H9 (cell line): ENCODE data around the gene ROBO4. TPM values are rescaled to one million over a fixed set of nuclear protein-coding genes. Genes with fewer than 3 reads are reported as not detected.

Experiments used
- DNase-seq: peaks from one replicate; pipeline ENCODE4 v3.0.0-alpha.2; 2017
- H2AFZ ChIP-seq: one replicate; pipeline ENCODE4 v1.6.1; 2013; ENCODE audit warnings: mild to moderate bottlenecking, low read length, control low read depth, moderate library complexity
- H2AK5ac ChIP-seq: 2 replicates; pipeline ENCODE4 v1.6.1; 2013; ENCODE audit warnings: low read length, control low read depth, mixed read lengths; ENCODE audit not compliant: insufficient read length
- H2BK120ac ChIP-seq: one replicate; pipeline ENCODE4 v1.6.1; 2013; ENCODE audit warnings: low read depth, mild to moderate bottlenecking, low read length, control low read depth, inconsistent platforms; ENCODE audit not compliant: poor library complexity, severe bottlenecking
- H2BK12ac ChIP-seq: 2 replicates; pipeline ENCODE4 v1.6.1; 2013; ENCODE audit warnings: low read length, control low read depth, mixed read lengths, low read depth; ENCODE audit not compliant: insufficient read length
- H2BK15ac ChIP-seq: 2 replicates; pipeline ENCODE4 v1.6.1; 2013; ENCODE audit warnings: low read depth, low read length, control low read depth
- H2BK20ac ChIP-seq: one replicate; pipeline ENCODE4 v1.6.1; 2013; ENCODE audit warnings: low read depth, mild to moderate bottlenecking, low read length, control low read depth, inconsistent platforms; ENCODE audit not compliant: poor library complexity, severe bottlenecking
- H2BK5ac ChIP-seq: 2 replicates; pipeline ENCODE4 v1.6.1; 2013; ENCODE audit warnings: low read length, control low read depth, mixed read lengths; ENCODE audit not compliant: insufficient read length
- H3K14ac ChIP-seq: 2 replicates; pipeline ENCODE4 v1.6.1; 2013; ENCODE audit warnings: low read length, control low read depth; ENCODE audit not compliant: insufficient read depth
- H3K18ac ChIP-seq: 2 replicates; pipeline ENCODE4 v1.6.1; 2013; ENCODE audit warnings: low read depth, mild to moderate bottlenecking, mixed read lengths, low read length, control low read depth; ENCODE audit not compliant: insufficient read length
- H3K23ac ChIP-seq: 2 replicates; pipeline ENCODE4 v1.6.1; 2013; ENCODE audit warnings: low read length, control low read depth, mixed read lengths, low read depth; ENCODE audit not compliant: insufficient read length
- H3K23me2 ChIP-seq: 2 replicates; pipeline ENCODE4 v1.6.1; 2013; ENCODE audit warnings: low read depth, mild to moderate bottlenecking, mixed read lengths, low read length, control low read depth; ENCODE audit not compliant: insufficient read length, poor library complexity, severe bottlenecking
- H3K27ac ChIP-seq: 2 replicates; pipeline ENCODE4 v1.5.1; 2013; ENCODE audit warnings: low read length, control low read depth, mixed read lengths, low read depth; ENCODE audit not compliant: insufficient read length
- H3K27me3 ChIP-seq: 2 replicates; pipeline ENCODE4 v1.6.1; 2013; ENCODE audit warnings: low read length, control low read depth, inconsistent platforms; ENCODE audit not compliant: insufficient read depth
- H3K4ac ChIP-seq: 2 replicates; pipeline ENCODE4 v1.6.1; 2013; ENCODE audit warnings: low read depth, mild to moderate bottlenecking, control low read depth, inconsistent platforms, low read length, moderate library complexity
- H3K4me1 ChIP-seq: 2 replicates; pipeline ENCODE4 v1.6.1; 2013; ENCODE audit warnings: low read length, control low read depth, inconsistent platforms; ENCODE audit not compliant: insufficient read depth
- H3K4me2 ChIP-seq: 2 replicates; pipeline ENCODE4 v1.6.1; 2013; ENCODE audit warnings: low read length, control low read depth, mixed read lengths; ENCODE audit not compliant: insufficient read length, insufficient read depth
- H3K56ac ChIP-seq: 2 replicates; pipeline ENCODE4 v1.6.1; 2013; ENCODE audit warnings: low read depth, mild to moderate bottlenecking, mixed read lengths, low read length, control low read depth; ENCODE audit not compliant: insufficient read length
- H3K79me1 ChIP-seq: 2 replicates; pipeline ENCODE4 v1.6.1; 2013; ENCODE audit warnings: low read depth, mild to moderate bottlenecking, moderate library complexity, low read length, control low read depth, inconsistent platforms; ENCODE audit not compliant: insufficient read depth, poor library complexity, severe bottlenecking
- H3K79me2 ChIP-seq: 2 replicates; pipeline ENCODE4 v1.6.1; 2013; ENCODE audit warnings: low read length, control low read depth, inconsistent platforms; ENCODE audit not compliant: insufficient read depth
- H3K9ac ChIP-seq: 2 replicates; pipeline ENCODE4 v1.6.1; 2013; ENCODE audit warnings: low read length, control low read depth, mixed read lengths; ENCODE audit not compliant: insufficient read length; ENCODE audit errors: extremely low read depth
- H3K9me3 ChIP-seq: one replicate; pipeline ENCODE4 v1.6.1; 2013; ENCODE audit warnings: low read depth, low read length, inconsistent platforms; ENCODE audit not compliant: control insufficient read depth
- H3T11ph ChIP-seq: one replicate; pipeline ENCODE4 v1.6.1; 2013; ENCODE audit warnings: mild to moderate bottlenecking, low read length, control low read depth, inconsistent platforms
- H4K20me1 ChIP-seq: one replicate; pipeline ENCODE4 v1.6.1; 2013; ENCODE audit not compliant: control insufficient read depth, insufficient read length, insufficient read depth
- H4K5ac ChIP-seq: 2 replicates; pipeline ENCODE4 v1.6.1; 2013; ENCODE audit warnings: low read depth, mild to moderate bottlenecking, mixed read lengths, low read length, control low read depth; ENCODE audit not compliant: insufficient read length
- H4K8ac ChIP-seq: replicated peaks from 2 replicates; pipeline ENCODE4 v1.6.1; 2013; ENCODE audit warnings: low read length, control low read depth, mixed read lengths, low read depth; ENCODE audit not compliant: insufficient read length
- H4K91ac ChIP-seq: 2 replicates; pipeline ENCODE4 v1.6.1; 2013; ENCODE audit warnings: low read depth, mild to moderate bottlenecking, moderate library complexity, mixed read lengths, low read length, control low read depth; ENCODE audit not compliant: insufficient read length
- H3K27ac Mint-ChIP-seq, 3 experiments: 2 replicates in 2 of 3; 3 replicates in 1 of 3; pipeline ENCODE4 v1.8.0; 2020 to 2021; ENCODE audit warnings: mixed read lengths in 3 of 3, mild to moderate bottlenecking in 1 of 3, moderate library complexity in 1 of 3
- H3K27me3 Mint-ChIP-seq: 2 replicates; pipeline ENCODE4 v1.8.0; 2021; ENCODE audit warnings: low read depth, mild to moderate bottlenecking, moderate library complexity, mixed read lengths
- H3K36me3 Mint-ChIP-seq, 3 experiments: 2 replicates in 2 of 3; 3 replicates in 1 of 3; pipeline ENCODE4 v1.8.0; 2020 to 2021; ENCODE audit warnings: low read depth in 3 of 3, mixed read lengths in 3 of 3; ENCODE audit not compliant: insufficient read depth in 1 of 3
- H3K4me1 Mint-ChIP-seq, 2 experiments: 2 replicates each; pipeline ENCODE4 v1.8.0; 2020; ENCODE audit warnings: mixed read lengths in 2 of 2
- H3K4me3 Mint-ChIP-seq, 2 experiments: 2 replicates in 1 of 2; 3 replicates in 1 of 2; pipeline ENCODE4 v1.8.0; 2020 to 2021; ENCODE audit warnings: mild to moderate bottlenecking in 2 of 2, mixed read lengths in 2 of 2, moderate library complexity in 1 of 2
- H3K9me3 Mint-ChIP-seq, 2 experiments: 2 replicates in 1 of 2; 3 replicates in 1 of 2; pipeline ENCODE4 v1.8.0; 2020; ENCODE audit warnings: mild to moderate bottlenecking in 2 of 2, mixed read lengths in 2 of 2, moderate library complexity in 1 of 2
- WGBS: extraction: QIAGEN DNeasy Blood & Tissue Kit; methylation state at CpG from one replicate; pipeline ENCODE4 v1.1.7; 2013; ENCODE audit warnings: missing lambda C conversion rate, low lambda C conversion rate, mixed read lengths; ENCODE audit not compliant: insufficient read length; ENCODE audit errors: extremely low coverage; 5-methylcytosine and 5-hydroxymethylcytosine counted together
- total RNA-seq: library from RNA; stranded (reverse); gene quantifications from 2 replicates; pipeline ENCODE4 v1.2.1, GENCODE V29; 2021
- TF ChIP-seq, protein P1 (sequence below): fragments of 200-600 bp; sonication (generic); conservative IDR thresholded peaks from 3 replicates; pipeline ENCODE4 v1.8.0; 2021; ENCODE audit warnings: antibody characterized with exemption, mild to moderate bottlenecking

The ROBO4 gene
- total RNA-seq, 1 experiment from 2014 or later, result not detected

DNA sequence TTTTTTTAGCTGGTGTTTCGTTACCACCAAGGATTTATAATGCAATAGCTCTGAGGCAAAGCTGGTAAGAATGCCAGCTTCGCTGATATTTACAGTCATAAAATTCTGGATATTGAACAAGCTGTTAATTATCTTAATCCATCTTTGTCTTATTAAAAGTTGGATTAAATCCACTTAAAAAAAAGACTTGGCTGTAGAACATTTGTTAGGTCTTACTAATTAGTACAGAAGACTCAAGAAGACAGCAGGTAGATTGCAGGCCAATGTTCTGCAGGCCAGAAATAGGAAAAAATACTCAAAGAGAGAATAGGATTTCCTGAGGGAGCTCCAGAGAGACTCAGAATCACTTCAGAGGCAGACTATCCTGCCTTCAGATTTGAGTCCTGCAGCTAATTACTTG is 7.5 kb downstream of the ROBO4 start:
- Histone ChIP-seq H2BK15ac (no peak overlapping the region), H3K4ac (no peak overlapping the region), H2BK20ac (no peak overlapping the region), H3K9ac (no peak overlapping the region), H3K14ac (no peak overlapping the region), H2BK120ac (no peak overlapping the region), H3K23ac (no peak overlapping the region), H3K56ac (no peak overlapping the region), H2BK12ac (no peak overlapping the region), H3K79me2 (no peaks in the 10 kb centered on the region), H2AK5ac (no peak overlapping the region), H3K18ac (no peak overlapping the region), H2AFZ (no peak overlapping the region), H3K23me2 (no peaks in the 10 kb centered on the region), H4K8ac (no peak overlapping the region), H4K91ac (no peak overlapping the region), H4K20me1 (no peaks in the 10 kb centered on the region), H3T11ph (no peak overlapping the region), H3K27ac (no peak overlapping the region), H3K4me2 (no peak overlapping the region), H3K27me3 (no peaks in the 10 kb centered on the region; the same call in 1 of the 2 replicates), H4K5ac (no peak overlapping the region), H3K79me1 (no peaks in the 10 kb centered on the region), H3K9me3 (no peaks in the 10 kb centered on the region), H3K4me1 (no peaks in the 10 kb centered on the region), H2BK5ac (no peak overlapping the region)
- no peak overlapping the region for H3K27ac Mint-ChIP-seq
- H3K4me1 Mint-ChIP-seq, result no peaks in the 10 kb centered on the region
- WGBS, result no CpG with 5 or more reads among the region's 2 CpGs
- H3K4me3 Mint-ChIP-seq, result no peak overlapping the region
- H3K9me3 Mint-ChIP-seq, result no peaks in the 10 kb centered on the region
- DNase-seq, result no peak
- TF ChIP-seq, protein P1, sequence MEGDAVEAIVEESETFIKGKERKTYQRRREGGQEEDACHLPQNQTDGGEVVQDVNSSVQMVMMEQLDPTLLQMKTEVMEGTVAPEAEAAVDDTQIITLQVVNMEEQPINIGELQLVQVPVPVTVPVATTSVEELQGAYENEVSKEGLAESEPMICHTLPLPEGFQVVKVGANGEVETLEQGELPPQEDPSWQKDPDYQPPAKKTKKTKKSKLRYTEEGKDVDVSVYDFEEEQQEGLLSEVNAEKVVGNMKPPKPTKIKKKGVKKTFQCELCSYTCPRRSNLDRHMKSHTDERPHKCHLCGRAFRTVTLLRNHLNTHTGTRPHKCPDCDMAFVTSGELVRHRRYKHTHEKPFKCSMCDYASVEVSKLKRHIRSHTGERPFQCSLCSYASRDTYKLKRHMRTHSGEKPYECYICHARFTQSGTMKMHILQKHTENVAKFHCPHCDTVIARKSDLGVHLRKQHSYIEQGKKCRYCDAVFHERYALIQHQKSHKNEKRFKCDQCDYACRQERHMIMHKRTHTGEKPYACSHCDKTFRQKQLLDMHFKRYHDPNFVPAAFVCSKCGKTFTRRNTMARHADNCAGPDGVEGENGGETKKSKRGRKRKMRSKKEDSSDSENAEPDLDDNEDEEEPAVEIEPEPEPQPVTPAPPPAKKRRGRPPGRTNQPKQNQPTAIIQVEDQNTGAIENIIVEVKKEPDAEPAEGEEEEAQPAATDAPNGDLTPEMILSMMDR, result no peak
- no peaks in the 10 kb centered on the region for H3K36me3 Mint-ChIP-seq
- H3K27me3 Mint-ChIP-seq, result peaks cover 33% of the 10 kb centered on the region
